K562 (cell line): ENCODE measurements around the gene ARHGAP42.

Source experiments
- DNMT1 ChIP-seq: fragments of 450-650 bp; IDR thresholded peaks from 2 replicates; pipeline ENCODE4 v1.6.1; 2016; ENCODE audit warnings: antibody characterized with exemption, mild to moderate bottlenecking
- MAFK ChIP-seq: IDR thresholded peaks from 2 replicates; pipeline ENCODE4 v1.6.1; 2011; ENCODE audit warnings: low read length, improper control_type of control experiment
- MEF2A ChIP-seq: IDR thresholded peaks from 2 replicates; pipeline ENCODE4 v1.6.1; 2011; ENCODE audit warnings: low read depth, mild to moderate bottlenecking, low read length, moderate library complexity; ENCODE audit not compliant: control insufficient read depth
- PHB2 ChIP-seq: fragments of 450-650 bp; IDR thresholded peaks from 2 replicates; pipeline ENCODE4 v1.6.1; 2017; ENCODE audit warnings: low read depth
- RBBP5 ChIP-seq: fragments of 200-600 bp; sonication (generic); IDR thresholded peaks from 2 replicates; pipeline ENCODE4 v1.6.1; 2012; ENCODE audit warnings: borderline replicate concordance, mild to moderate bottlenecking, low read length, control low read depth, inconsistent platforms; ENCODE audit not compliant: insufficient read depth, poor library complexity, severe bottlenecking
- ZEB2 ChIP-seq: fragments of 450-650 bp; IDR thresholded peaks from 2 replicates; pipeline ENCODE4 v1.6.1; 2016
- ZFP36 ChIP-seq: fragments of 150-350 bp; IDR thresholded peaks from 2 replicates; pipeline ENCODE4 v1.6.1; 2018; ENCODE audit warnings: low read length, low read depth; ENCODE audit not compliant: partially characterized antibody
- TF ChIP-seq, protein P1 (sequence below): sonication (generic); formaldehyde crosslinking; IDR thresholded peaks from 2 replicates; pipeline ENCODE4 v1.8.1; 2022; ENCODE audit warnings: missing genetic modification reagents
- TF ChIP-seq, protein P2 (sequence below), 3 experiments: IDR thresholded peaks in 2 of 3; conservative IDR thresholded peaks in 1 of 3; 2 replicates each; pipeline ENCODE4 v1.5.1; 2011 to 2012; ENCODE audit warnings: low read length in 3 of 3, mild to moderate bottlenecking in 3 of 3, control low read depth in 2 of 3, improper control_type of control experiment in 1 of 3, inconsistent platforms in 1 of 3, low read depth in 1 of 3, mixed read lengths in 1 of 3, moderate library complexity in 1 of 3; ENCODE audit not compliant: insufficient read depth in 2 of 3
- TF ChIP-seq, protein P3 (sequence below): fragments of 450-650 bp; conservative IDR thresholded peaks from 2 replicates; pipeline ENCODE4 v1.6.1; 2016; ENCODE audit warnings: missing genetic modification characterization, low read depth, mild to moderate bottlenecking, missing compliant biosample characterization, moderate library complexity
- TF ChIP-seq, protein P4 (sequence below): fragments of 450-650 bp; IDR thresholded peaks from 2 replicates; pipeline ENCODE4 v1.6.1; 2016

DNA sequence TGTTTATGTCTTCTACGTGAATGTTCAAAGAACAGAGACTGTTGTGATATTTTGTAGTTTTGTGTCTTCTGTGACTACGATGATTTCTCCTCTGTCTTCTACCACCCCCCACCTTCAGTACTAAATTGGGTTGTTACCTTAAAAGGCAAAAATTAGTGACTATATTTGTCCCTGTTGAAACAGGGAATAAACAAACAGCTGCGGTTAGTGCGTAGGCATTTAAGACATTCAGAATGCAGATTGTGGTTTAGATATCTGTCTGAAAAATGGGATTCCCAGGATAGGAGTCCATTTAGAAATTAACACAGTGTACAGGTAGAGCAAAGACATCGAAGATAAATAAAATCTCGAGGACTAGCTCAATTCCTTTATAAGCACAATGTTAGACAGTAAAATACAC, 15.6 kb upstream of the ARHGAP42 start:
- TF ChIP-seq, protein P1, sequence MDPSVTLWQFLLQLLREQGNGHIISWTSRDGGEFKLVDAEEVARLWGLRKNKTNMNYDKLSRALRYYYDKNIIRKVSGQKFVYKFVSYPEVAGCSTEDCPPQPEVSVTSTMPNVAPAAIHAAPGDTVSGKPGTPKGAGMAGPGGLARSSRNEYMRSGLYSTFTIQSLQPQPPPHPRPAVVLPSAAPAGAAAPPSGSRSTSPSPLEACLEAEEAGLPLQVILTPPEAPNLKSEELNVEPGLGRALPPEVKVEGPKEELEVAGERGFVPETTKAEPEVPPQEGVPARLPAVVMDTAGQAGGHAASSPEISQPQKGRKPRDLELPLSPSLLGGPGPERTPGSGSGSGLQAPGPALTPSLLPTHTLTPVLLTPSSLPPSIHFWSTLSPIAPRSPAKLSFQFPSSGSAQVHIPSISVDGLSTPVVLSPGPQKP (CRISPR knock-in tag) = no peak
- TF ChIP-seq DNMT1 (no peak), ZEB2 (no peak), RBBP5 (no peak), MEF2A (no peak), PHB2 (no peak), ZFP36 (no peak), MAFK (no peak)
- TF ChIP-seq, protein P2, sequence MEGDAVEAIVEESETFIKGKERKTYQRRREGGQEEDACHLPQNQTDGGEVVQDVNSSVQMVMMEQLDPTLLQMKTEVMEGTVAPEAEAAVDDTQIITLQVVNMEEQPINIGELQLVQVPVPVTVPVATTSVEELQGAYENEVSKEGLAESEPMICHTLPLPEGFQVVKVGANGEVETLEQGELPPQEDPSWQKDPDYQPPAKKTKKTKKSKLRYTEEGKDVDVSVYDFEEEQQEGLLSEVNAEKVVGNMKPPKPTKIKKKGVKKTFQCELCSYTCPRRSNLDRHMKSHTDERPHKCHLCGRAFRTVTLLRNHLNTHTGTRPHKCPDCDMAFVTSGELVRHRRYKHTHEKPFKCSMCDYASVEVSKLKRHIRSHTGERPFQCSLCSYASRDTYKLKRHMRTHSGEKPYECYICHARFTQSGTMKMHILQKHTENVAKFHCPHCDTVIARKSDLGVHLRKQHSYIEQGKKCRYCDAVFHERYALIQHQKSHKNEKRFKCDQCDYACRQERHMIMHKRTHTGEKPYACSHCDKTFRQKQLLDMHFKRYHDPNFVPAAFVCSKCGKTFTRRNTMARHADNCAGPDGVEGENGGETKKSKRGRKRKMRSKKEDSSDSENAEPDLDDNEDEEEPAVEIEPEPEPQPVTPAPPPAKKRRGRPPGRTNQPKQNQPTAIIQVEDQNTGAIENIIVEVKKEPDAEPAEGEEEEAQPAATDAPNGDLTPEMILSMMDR (IDR thresholded peaks at IDR 0.05 in 2 of 3, conservative IDR thresholded peaks at IDR 0.05 in 1 of 3; ENCODE audit: insufficient read depth in 2 of 3, low read depth in 1 of 3, low read length in 3 of 3) = no peak
- TF ChIP-seq, protein P3, sequence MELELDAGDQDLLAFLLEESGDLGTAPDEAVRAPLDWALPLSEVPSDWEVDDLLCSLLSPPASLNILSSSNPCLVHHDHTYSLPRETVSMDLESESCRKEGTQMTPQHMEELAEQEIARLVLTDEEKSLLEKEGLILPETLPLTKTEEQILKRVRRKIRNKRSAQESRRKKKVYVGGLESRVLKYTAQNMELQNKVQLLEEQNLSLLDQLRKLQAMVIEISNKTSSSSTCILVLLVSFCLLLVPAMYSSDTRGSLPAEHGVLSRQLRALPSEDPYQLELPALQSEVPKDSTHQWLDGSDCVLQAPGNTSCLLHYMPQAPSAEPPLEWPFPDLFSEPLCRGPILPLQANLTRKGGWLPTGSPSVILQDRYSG = no peak
- TF ChIP-seq, protein P4, sequence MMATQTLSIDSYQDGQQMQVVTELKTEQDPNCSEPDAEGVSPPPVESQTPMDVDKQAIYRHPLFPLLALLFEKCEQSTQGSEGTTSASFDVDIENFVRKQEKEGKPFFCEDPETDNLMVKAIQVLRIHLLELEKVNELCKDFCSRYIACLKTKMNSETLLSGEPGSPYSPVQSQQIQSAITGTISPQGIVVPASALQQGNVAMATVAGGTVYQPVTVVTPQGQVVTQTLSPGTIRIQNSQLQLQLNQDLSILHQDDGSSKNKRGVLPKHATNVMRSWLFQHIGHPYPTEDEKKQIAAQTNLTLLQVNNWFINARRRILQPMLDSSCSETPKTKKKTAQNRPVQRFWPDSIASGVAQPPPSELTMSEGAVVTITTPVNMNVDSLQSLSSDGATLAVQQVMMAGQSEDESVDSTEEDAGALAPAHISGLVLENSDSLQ = no peak
